GM12801 (cell line): Measurements from ENCODE around the gene INTS14.

Experiments
- CTCF ChIP-seq: IDR thresholded peaks from one replicate; pipeline ENCODE4 v1.5.1; 2011; ENCODE audit warnings: control low read depth; ENCODE audit not compliant: insufficient read length; ENCODE audit errors: extremely low read depth

INTS14 gene

DNA sequence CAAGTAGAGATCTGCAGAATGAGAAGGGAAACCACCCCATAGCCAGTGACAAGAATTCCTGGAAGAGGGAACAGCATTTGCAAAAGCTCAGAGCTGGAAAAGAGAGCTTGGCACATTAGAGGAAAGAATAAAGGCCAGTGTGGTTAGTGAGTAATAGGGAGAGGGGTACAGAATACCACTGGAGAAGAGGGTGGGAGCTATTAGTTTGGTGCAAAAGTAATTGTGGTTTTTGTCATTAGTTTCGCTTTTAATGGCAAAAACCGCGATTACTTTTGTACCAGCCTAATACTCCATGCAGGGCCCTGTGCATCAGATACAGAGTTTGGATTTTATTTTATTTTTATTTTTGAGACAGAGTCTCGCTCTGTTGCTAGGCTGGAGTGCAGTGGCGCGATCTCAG, 20.6 kb upstream of the INTS14 start:
- no peak for TF ChIP-seq CTCF

- TF ChIP-seq CTCF = no peak
Measured at GRCh38 chr15:65630760-65631159, 19.8 kb upstream of the INTS14 start.

DNA sequence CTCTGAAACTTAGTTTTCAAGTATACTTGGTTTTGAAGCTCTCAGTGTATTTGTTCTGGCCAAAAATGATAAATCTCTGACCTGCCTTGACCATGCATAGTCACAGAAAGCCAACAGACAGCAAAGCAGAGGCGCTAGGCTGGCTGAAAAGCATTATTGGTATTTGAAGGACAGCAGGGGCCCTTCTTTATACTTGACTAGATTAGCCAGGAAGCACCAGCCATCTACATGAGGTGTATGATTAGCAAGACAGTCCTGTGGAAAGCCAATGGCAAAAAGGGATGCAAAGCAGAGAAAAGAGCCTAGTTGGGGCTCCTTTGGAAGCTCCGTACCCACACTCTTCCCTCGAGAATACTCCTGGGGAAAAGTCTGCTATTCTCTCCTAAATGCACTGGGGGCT, 18.6 kb upstream of the INTS14 start:
- no peak for TF ChIP-seq CTCF

DNA sequence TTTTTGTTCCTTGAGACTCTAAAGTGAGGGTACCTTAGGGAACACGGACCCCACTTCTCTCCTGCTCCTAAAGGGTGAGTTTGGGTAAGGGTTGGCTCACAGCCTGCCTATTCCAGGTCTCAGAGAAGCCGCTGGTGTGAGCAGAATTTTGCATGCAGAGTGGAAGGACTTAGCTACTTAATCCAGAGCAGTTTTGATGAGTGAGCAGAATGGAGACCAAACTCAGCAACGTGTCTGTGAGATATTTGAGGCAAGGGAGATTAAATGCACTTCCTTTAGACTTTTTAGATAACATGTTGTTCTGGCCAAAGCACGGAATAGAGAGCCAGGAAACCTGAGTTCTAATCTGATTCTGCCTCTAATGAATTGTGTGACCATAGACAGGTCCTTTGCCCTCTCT, 15.9 kb upstream of the INTS14 start:
- TF ChIP-seq CTCF = no peak

- no peak for TF ChIP-seq CTCF
Measured at GRCh38 chr15:65623103-65623502, 12.2 kb upstream of the INTS14 start.

- no peak for TF ChIP-seq CTCF
Measured at GRCh38 chr15:65621638-65622037, 10.7 kb upstream of the INTS14 start, which contains the start of gene SLC24A1. SLC24A1 (plus strand) TSS chr15:65621938; CDS start chr15:65624081, 2,143 bp downstream.

DNA sequence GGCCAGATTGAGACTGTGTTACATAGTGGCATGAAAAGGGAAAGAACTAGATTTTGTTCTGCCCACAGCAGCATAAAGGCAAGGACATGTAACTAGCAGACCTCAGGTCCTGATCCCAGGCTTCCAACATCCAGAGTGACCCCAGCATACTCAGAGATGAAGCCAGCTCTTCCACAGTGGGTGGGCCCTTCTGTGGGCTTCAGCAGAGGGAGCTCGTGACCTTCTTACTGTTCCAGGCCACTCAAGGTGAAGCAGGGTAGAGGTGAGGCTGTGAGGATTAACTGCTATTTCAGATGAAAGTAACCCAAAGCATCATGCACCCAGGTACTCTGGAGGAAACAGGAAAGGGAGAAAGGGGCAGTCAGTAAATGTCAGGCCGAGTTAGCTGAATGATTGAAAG, 9.9 kb upstream of the INTS14 start:
- TF ChIP-seq CTCF = no peak
